Mesenchymal stem cell (in vitro differentiated cells and primary cell): ENCODE results near the gene CCDC127.

Experiments
- DNase-seq: peaks from one replicate; pipeline ENCODE4 v3.0.0-alpha.2; 2013
- H2AFZ ChIP-seq: one replicate; pipeline ENCODE4 v1.6.1; 2013; ENCODE audit warnings: low read depth, mild to moderate bottlenecking, control low read depth, inconsistent platforms, low read length, moderate library complexity
- H2AK5ac ChIP-seq: 2 replicates; pipeline ENCODE4 v1.6.1; 2013; ENCODE audit warnings: low read length, moderate library complexity, mild to moderate bottlenecking, inconsistent platforms; ENCODE audit not compliant: severe bottlenecking
- H2BK120ac ChIP-seq: one replicate; pipeline ENCODE4 v1.6.1; 2013; ENCODE audit warnings: low read depth, mild to moderate bottlenecking, inconsistent platforms, low read length, moderate library complexity
- H2BK12ac ChIP-seq, 2 experiments: one replicate each; pipeline ENCODE4 v1.6.1; 2013; ENCODE audit warnings: inconsistent platforms in 2 of 2, low read length in 2 of 2, mild to moderate bottlenecking in 2 of 2, moderate library complexity in 2 of 2, control low read depth in 1 of 2
- H2BK15ac ChIP-seq: one replicate; pipeline ENCODE4 v1.6.1; 2013; ENCODE audit warnings: mild to moderate bottlenecking, low read depth, inconsistent platforms; ENCODE audit not compliant: poor library complexity, severe bottlenecking
- H2BK5ac ChIP-seq: 2 replicates; pipeline ENCODE4 v1.6.1; 2013; ENCODE audit warnings: low read depth, mild to moderate bottlenecking, low read length, control low read depth, inconsistent platforms; ENCODE audit not compliant: poor library complexity, severe bottlenecking
- H3K14ac ChIP-seq, 2 experiments: one replicate each; pipeline ENCODE4 v1.6.1; 2013; ENCODE audit warnings: inconsistent platforms in 2 of 2, low read length in 2 of 2, control low read depth in 1 of 2, mild to moderate bottlenecking in 1 of 2, moderate library complexity in 1 of 2
- H3K18ac ChIP-seq, 2 experiments: one replicate each; pipeline ENCODE4 v1.6.1; 2013; ENCODE audit warnings: inconsistent platforms in 2 of 2, low read length in 2 of 2, control low read depth in 1 of 2, low read depth in 1 of 2, mild to moderate bottlenecking in 1 of 2
- H3K23ac ChIP-seq, 2 experiments: one replicate each; pipeline ENCODE4 v1.6.1; 2013; ENCODE audit warnings: inconsistent platforms in 2 of 2, low read length in 2 of 2, mild to moderate bottlenecking in 2 of 2, moderate library complexity in 2 of 2, control low read depth in 1 of 2
- H3K27ac ChIP-seq: 2 replicates; pipeline ENCODE4 v1.5.1; 2013; ENCODE audit warnings: mild to moderate bottlenecking, moderate library complexity, low read length, control low read depth, inconsistent platforms; ENCODE audit not compliant: poor library complexity, severe bottlenecking
- H3K27me3 ChIP-seq, 2 experiments: 2 replicates each; pipeline versions ENCODE4 v1.6.1 to v1.7.0; 2013; ENCODE audit warnings: low read length in 2 of 2, mild to moderate bottlenecking in 2 of 2, moderate library complexity in 2 of 2, control low read depth in 1 of 2, inconsistent platforms in 1 of 2; ENCODE audit not compliant: control insufficient read depth in 1 of 2, insufficient read depth in 1 of 2
- H3K36me3 ChIP-seq, 2 experiments: 2 replicates each; pipeline versions ENCODE4 v1.6.1 to v1.7.0; 2013; ENCODE audit warnings: low read length in 2 of 2, control low read depth in 1 of 2, inconsistent platforms in 1 of 2, low read depth in 1 of 2, mild to moderate bottlenecking in 1 of 2; ENCODE audit not compliant: insufficient read depth in 2 of 2, control insufficient read depth in 1 of 2
- H3K4ac ChIP-seq, 2 experiments: one replicate each; pipeline ENCODE4 v1.6.1; 2013; ENCODE audit warnings: inconsistent platforms in 2 of 2, low read length in 2 of 2, mild to moderate bottlenecking in 2 of 2, moderate library complexity in 2 of 2, control low read depth in 1 of 2, low read depth in 1 of 2
- H3K4me1 ChIP-seq: 2 replicates; pipeline ENCODE4 v1.6.1; 2013; ENCODE audit warnings: low read depth, low read length, control low read depth; ENCODE audit not compliant: control insufficient read depth, insufficient read depth
- H3K4me2 ChIP-seq: 2 replicates; pipeline ENCODE4 v1.6.1; 2013; ENCODE audit warnings: low read length, mild to moderate bottlenecking, inconsistent platforms; ENCODE audit not compliant: poor library complexity, severe bottlenecking
- H3K4me3 ChIP-seq, 2 experiments: 2 replicates each; pipeline versions ENCODE4 v1.5.1 to v1.7.0; 2013; ENCODE audit warnings: low read length in 2 of 2, mild to moderate bottlenecking in 2 of 2, control low read depth in 1 of 2, low read depth in 1 of 2; ENCODE audit not compliant: insufficient read depth in 1 of 2
- H3K79me1 ChIP-seq: replicated peaks from 2 replicates; pipeline ENCODE4 v1.6.1; 2013; ENCODE audit warnings: mild to moderate bottlenecking, control low read depth, low read length, inconsistent platforms; ENCODE audit not compliant: poor library complexity, severe bottlenecking
- H3K9ac ChIP-seq: 2 replicates; pipeline ENCODE4 v1.7.0; 2013; ENCODE audit warnings: mild to moderate bottlenecking, low read length, moderate library complexity
- H3K9me3 ChIP-seq: 2 replicates; pipeline ENCODE4 v1.7.0; 2013; ENCODE audit warnings: mild to moderate bottlenecking, low read length; ENCODE audit not compliant: control insufficient read depth
- H4K8ac ChIP-seq: one replicate; pipeline ENCODE4 v1.6.1; 2013; ENCODE audit warnings: inconsistent platforms, mild to moderate bottlenecking, low read length, moderate library complexity
- H4K91ac ChIP-seq: one replicate; pipeline ENCODE4 v1.6.1; 2013; ENCODE audit warnings: mild to moderate bottlenecking, low read length, inconsistent platforms
- WGBS: methylation state at CpG from one replicate; pipeline ENCODE4 v1.1.7; 2013; ENCODE audit warnings: mixed read lengths; 5-methylcytosine and 5-hydroxymethylcytosine counted together

CCDC127 gene

DNA sequence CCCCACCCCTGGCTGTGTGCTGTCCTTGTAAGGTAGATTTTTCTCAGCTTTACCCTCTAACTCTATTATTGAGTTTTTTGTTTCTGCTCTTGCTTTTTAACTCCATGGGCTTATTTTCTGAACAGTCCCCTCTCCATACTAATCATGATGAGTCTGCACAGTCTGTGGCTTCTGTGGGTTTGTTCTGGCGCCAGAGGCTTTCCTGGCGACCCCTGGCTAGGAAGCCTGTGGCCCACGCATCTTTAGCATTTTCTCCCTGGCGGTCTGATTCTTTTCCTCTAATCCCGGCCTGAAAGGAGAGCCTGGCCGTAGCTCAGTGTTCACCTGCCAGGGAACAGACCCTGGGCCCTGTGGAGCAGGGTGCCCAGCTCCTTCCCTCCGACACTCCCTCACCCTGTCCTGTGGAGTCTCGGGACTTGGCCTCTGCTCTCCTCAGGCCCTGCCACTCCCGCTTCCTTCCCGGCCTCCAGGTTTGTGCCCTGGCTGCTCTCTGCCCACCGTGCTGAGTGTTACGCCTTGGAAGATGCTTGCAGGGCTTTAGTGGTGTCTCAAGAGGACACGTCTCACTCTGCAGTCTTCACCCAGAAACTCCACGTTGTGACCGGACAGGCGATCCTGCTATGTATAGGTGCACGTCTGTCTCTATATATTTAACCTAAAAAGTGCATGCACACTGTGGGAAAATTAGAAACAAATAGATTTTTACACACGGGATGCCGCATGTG is 58.3 kb downstream of the CCDC127 start:
- Histone ChIP-seq H3K27ac (no peak overlapping the region), H3K9me3 (no peaks in the 10 kb centered on the region), H3K79me1 (no peaks in the 10 kb centered on the region), H3K4ac (no peak overlapping the region), H2BK12ac (no peak overlapping the region), H3K23ac (no peak overlapping the region), H3K27me3 (peaks cover 0 to 77% of the 10 kb centered on the region in 2 experiments), H4K91ac (no peak overlapping the region), H2BK5ac (no peak overlapping the region), H3K9ac (no peak overlapping the region), H3K36me3 (no peaks in the 10 kb centered on the region), H4K8ac (no peak overlapping the region), H3K4me2 (no peak overlapping the region), H3K14ac (no peak overlapping the region), H2BK120ac (no peak overlapping the region), H2BK15ac (no peak overlapping the region), H2AFZ (no peak overlapping the region), H3K18ac (no peak overlapping the region), H3K4me3 (no peak overlapping the region), H2AK5ac (no peak overlapping the region), H3K4me1 (peaks cover 29% of the 10 kb centered on the region)
- 86% methylated on average over 19 of the region's 19 CpGs for WGBS
- DNase-seq: peak; percentile 28

GRCh38 chr5:158807-159447 is 59.0 kb downstream of the CCDC127 start:
- no peak overlapping the region for H2BK5ac ChIP-seq
- H3K14ac ChIP-seq: no peak overlapping the region

DNA sequence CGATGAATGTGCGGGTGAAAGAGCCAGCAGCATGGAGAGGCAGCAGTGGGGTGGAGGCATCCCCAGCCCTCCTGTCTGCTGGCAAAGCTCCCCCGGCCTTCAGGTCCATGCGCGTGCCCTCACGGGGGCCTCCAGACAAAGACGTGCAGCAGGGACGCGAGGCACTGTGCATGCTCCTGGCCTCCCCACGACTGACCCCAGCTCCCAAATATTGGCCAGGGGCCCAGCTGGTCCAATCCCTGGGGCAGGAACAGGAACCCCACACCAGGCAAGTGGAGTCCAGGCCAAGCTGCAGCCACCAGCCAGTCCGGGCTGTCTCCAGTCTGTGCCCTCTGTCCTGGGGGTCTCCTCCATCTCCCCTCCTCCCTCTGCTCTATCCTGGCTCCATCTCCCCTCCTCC is 60.2 kb downstream of the CCDC127 start:
- Histone ChIP-seq H3K23ac (no peak overlapping the region), H3K79me1 (no peaks in the 10 kb centered on the region), H4K91ac (no peak overlapping the region), H2BK5ac (no peak overlapping the region), H3K4ac (no peak overlapping the region), H2BK120ac (no peak overlapping the region), H3K36me3 (no peaks in the 10 kb centered on the region), H3K14ac (no peak overlapping the region), H3K9ac (no peak overlapping the region), H3K27me3 (peaks cover 0 to 76% of the 10 kb centered on the region in 2 experiments), H3K4me1 (peaks cover 31% of the 10 kb centered on the region), H3K4me2 (no peak overlapping the region), H2AFZ (no peak overlapping the region), H3K27ac (no peak overlapping the region), H4K8ac (no peak overlapping the region), H3K9me3 (no peaks in the 10 kb centered on the region), H3K4me3 (no peak overlapping the region), H2BK15ac (no peak overlapping the region), H2BK12ac (no peak overlapping the region), H2AK5ac (no peak overlapping the region), H3K18ac (no peak overlapping the region)
- no peak for DNase-seq
- WGBS: 94% methylated on average over 11 of the region's 11 CpGs

More at GRCh38 chr5:158807-159447, 59.0 kb downstream of the CCDC127 start:
- no peak for DNase-seq
- no peak overlapping the region for H2BK15ac ChIP-seq
- H2AFZ ChIP-seq: no peak overlapping the region
- no peaks in the 10 kb centered on the region for H3K36me3 ChIP-seq
- WGBS: 89% methylated on average over 14 of the region's 17 CpGs
- H3K79me1 ChIP-seq: no peaks in the 10 kb centered on the region
- H3K9me3 ChIP-seq: no peaks in the 10 kb centered on the region
- H4K91ac ChIP-seq: no peak overlapping the region
- no peak overlapping the region for H4K8ac ChIP-seq
- H3K23ac ChIP-seq: no peak overlapping the region
- peaks cover 29% of the 10 kb centered on the region for H3K4me1 ChIP-seq
- H2BK120ac ChIP-seq: no peak overlapping the region
- no peak overlapping the region for H3K9ac ChIP-seq
- no peak overlapping the region for H2BK12ac ChIP-seq
- no peak overlapping the region for H3K4me2 ChIP-seq
- no peak overlapping the region for H3K18ac ChIP-seq
- no peak overlapping the region for H2AK5ac ChIP-seq
- H3K4ac ChIP-seq: no peak overlapping the region
- H3K4me3 ChIP-seq: no peak overlapping the region
- peaks cover 0 to 82% of the 10 kb centered on the region in 2 experiments for H3K27me3 ChIP-seq
- H3K27ac ChIP-seq: no peak overlapping the region

- H2BK120ac ChIP-seq: no peak overlapping the region
- H3K79me1 ChIP-seq: no peaks in the 10 kb centered on the region
- H2BK12ac ChIP-seq: no peak overlapping the region
- no peaks in the 10 kb centered on the region for H3K36me3 ChIP-seq
- peaks cover 0 to 74% of the 10 kb centered on the region in 2 experiments for H3K27me3 ChIP-seq
- no peak overlapping the region for H4K8ac ChIP-seq
- no peak overlapping the region for H3K4me2 ChIP-seq
- H3K18ac ChIP-seq: no peak overlapping the region
- DNase-seq: no peak
- no peak overlapping the region for H3K4ac ChIP-seq
- no peak overlapping the region for H2BK5ac ChIP-seq
- H2AFZ ChIP-seq: no peak overlapping the region
- no peak overlapping the region for H3K14ac ChIP-seq
- no peak overlapping the region for H4K91ac ChIP-seq
- no peak overlapping the region for H2AK5ac ChIP-seq
- no peak overlapping the region for H3K23ac ChIP-seq
- H3K9ac ChIP-seq: no peak overlapping the region
- peaks cover 31% of the 10 kb centered on the region for H3K4me1 ChIP-seq
- no peak overlapping the region for H3K4me3 ChIP-seq
- H3K9me3 ChIP-seq: no peaks in the 10 kb centered on the region
- WGBS: 93% methylated on average over 12 of the region's 12 CpGs
- H2BK15ac ChIP-seq: no peak overlapping the region
- H3K27ac ChIP-seq: no peak overlapping the region
These were observed 60.7 kb downstream of the CCDC127 start for GRCh38 chr5:157126-157715.
